Measurements from ENCODE around the gene ZNF691. TPM values are rescaled to one million over a fixed set of nuclear protein-coding genes. Genes with fewer than 3 reads are reported as not detected.
"Not testable (repeated sequence)": the region's sequence is repeated elsewhere in the genome, so short reads cannot be mapped to it uniquely, and the experiment has no call there.

ZNF691 gene
- total RNA-seq, 1 experiment from 2014 or later = 4.3 TPM

GRCh38 chr1:42866549-42866948 lies 20.1 kb downstream of the ZNF691 start:
- POLR2A ChIA-PET (ENCODE audit: unreplicated experiment) = no interaction called here
- no peaks in the 10 kb centered on the region for H4K20me1 ChIP-seq (ENCODE audit: low read length)
- no peaks in the 10 kb centered on the region for H3K79me2 ChIP-seq (ENCODE audit: low read length)
- H3K27me3 ChIP-seq (ENCODE audit: low read length) = no peaks in the 10 kb centered on the region
- H3K9ac ChIP-seq (ENCODE audit: low read length) = no peak overlapping the region
- CTCF ChIA-PET = no interaction called here
- no peaks in the 10 kb centered on the region for H3K9me3 ChIP-seq (ENCODE audit: low read length)
- no peak overlapping the region for H2AFZ ChIP-seq (ENCODE audit: low read length)
- no peaks in the 10 kb centered on the region for H3F3A ChIP-seq (ENCODE audit: low read length, unreplicated experiment)
- TF ChIP-seq CTCF (conservative IDR thresholded peaks at IDR 0.05; ENCODE audit: low read depth, low read length) (no peak), EZH2 (IDR thresholded peaks at IDR 0.05; ENCODE audit: low read length, unreplicated experiment) (no peak)
- intact Hi-C loops (cut with micrococcal nuclease) = no loop called here
- H3K27ac ChIP-seq (ENCODE audit: low read length) = no peak overlapping the region
- H3K4me1 ChIP-seq (ENCODE audit: insufficient read depth, low read length) = no peaks in the 10 kb centered on the region
- no peaks in the 10 kb centered on the region for H3K9me2 ChIP-seq (replicated peaks; ENCODE audit: low read length)
- DNase-seq = no peak
- ATAC-seq = no peak
- H3K4me2 ChIP-seq (ENCODE audit: low read length) = no peak overlapping the region
- no TSS peak for BruUV-seq (replicated peaks)
- H3K36me3 ChIP-seq (ENCODE audit: low read depth, low read length) = no peaks in the 10 kb centered on the region
- no peak overlapping the region for H3K4me3 ChIP-seq (ENCODE audit: low read length)

GRCh38 chr1:42868466-42868865 lies 22.1 kb downstream of the ZNF691 start:
- H3K9me2 ChIP-seq (replicated peaks; ENCODE audit: low read length); ATAC-seq; DNase-seq; H3K27me3 ChIP-seq (ENCODE audit: low read length); H3K4me3 ChIP-seq (ENCODE audit: low read length); H2AFZ ChIP-seq (ENCODE audit: low read length); H3K36me3 ChIP-seq (ENCODE audit: low read depth, low read length); POLR2A ChIA-PET (ENCODE audit: unreplicated experiment); CTCF ChIA-PET; H3K9me3 ChIP-seq (ENCODE audit: low read length); intact Hi-C loops (cut with micrococcal nuclease); H3K79me2 ChIP-seq (ENCODE audit: low read length); H3K4me2 ChIP-seq (ENCODE audit: low read length); H3F3A ChIP-seq (ENCODE audit: low read length, unreplicated experiment); H3K4me1 ChIP-seq (ENCODE audit: insufficient read depth, low read length); H4K20me1 ChIP-seq (ENCODE audit: low read length); H3K9ac ChIP-seq (ENCODE audit: low read length); H3K27ac ChIP-seq (ENCODE audit: low read length); BruUV-seq (replicated peaks): not testable (repeated sequence)

- H3K27me3 ChIP-seq (ENCODE audit: low read length); H3K4me3 ChIP-seq (ENCODE audit: low read length); POLR2A ChIA-PET (ENCODE audit: unreplicated experiment); H3K4me2 ChIP-seq (ENCODE audit: low read length); ATAC-seq; H3K36me3 ChIP-seq (ENCODE audit: low read depth, low read length); H3F3A ChIP-seq (ENCODE audit: low read length, unreplicated experiment); intact Hi-C loops (cut with micrococcal nuclease); BruUV-seq (replicated peaks); CTCF ChIA-PET; H3K9me2 ChIP-seq (replicated peaks; ENCODE audit: low read length); H3K9ac ChIP-seq (ENCODE audit: low read length); DNase-seq; H3K4me1 ChIP-seq (ENCODE audit: insufficient read depth, low read length); H3K79me2 ChIP-seq (ENCODE audit: low read length); H3K27ac ChIP-seq (ENCODE audit: low read length); H3K9me3 ChIP-seq (ENCODE audit: low read length); H4K20me1 ChIP-seq (ENCODE audit: low read length); H2AFZ ChIP-seq (ENCODE audit: low read length): not testable (repeated sequence)
Measured at GRCh38 chr1:42869254-42869653, 22.8 kb downstream of the ZNF691 start.

GRCh38 chr1:42869751-42870150 lies 23.3 kb downstream of the ZNF691 start:
- H3K9me3 ChIP-seq (ENCODE audit: low read length); CTCF ChIA-PET; DNase-seq; H3K4me1 ChIP-seq (ENCODE audit: insufficient read depth, low read length); intact Hi-C loops (cut with micrococcal nuclease); ATAC-seq; H4K20me1 ChIP-seq (ENCODE audit: low read length); H3K9me2 ChIP-seq (replicated peaks; ENCODE audit: low read length); H3K9ac ChIP-seq (ENCODE audit: low read length); BruUV-seq (replicated peaks); H3K79me2 ChIP-seq (ENCODE audit: low read length); H3K36me3 ChIP-seq (ENCODE audit: low read depth, low read length); H3F3A ChIP-seq (ENCODE audit: low read length, unreplicated experiment); POLR2A ChIA-PET (ENCODE audit: unreplicated experiment); H2AFZ ChIP-seq (ENCODE audit: low read length); H3K27ac ChIP-seq (ENCODE audit: low read length); H3K27me3 ChIP-seq (ENCODE audit: low read length); H3K4me3 ChIP-seq (ENCODE audit: low read length); H3K4me2 ChIP-seq (ENCODE audit: low read length): not testable (repeated sequence)

- CTCF ChIA-PET; ATAC-seq; H4K20me1 ChIP-seq (ENCODE audit: low read length); DNase-seq; H3K27ac ChIP-seq (ENCODE audit: low read length); H3K9me3 ChIP-seq (ENCODE audit: low read length); H2AFZ ChIP-seq (ENCODE audit: low read length); POLR2A ChIA-PET (ENCODE audit: unreplicated experiment); H3K36me3 ChIP-seq (ENCODE audit: low read depth, low read length); H3K4me2 ChIP-seq (ENCODE audit: low read length); H3K4me3 ChIP-seq (ENCODE audit: low read length); intact Hi-C loops (cut with micrococcal nuclease); H3K27me3 ChIP-seq (ENCODE audit: low read length); H3K4me1 ChIP-seq (ENCODE audit: insufficient read depth, low read length); H3K79me2 ChIP-seq (ENCODE audit: low read length); H3F3A ChIP-seq (ENCODE audit: low read length, unreplicated experiment); H3K9ac ChIP-seq (ENCODE audit: low read length); H3K9me2 ChIP-seq (replicated peaks; ENCODE audit: low read length); BruUV-seq (replicated peaks): not testable (repeated sequence)
Measured at GRCh38 chr1:42873108-42873507, 26.7 kb downstream of the ZNF691 start.
